NK-92 (cell line): Measurements from ENCODE around the gene TAF1C.

Experiments
- DNase-seq: peaks from one replicate; lab custom pipeline; 2025; ENCODE audit not compliant: unreplicated experiment; lab: John Stamatoyannopoulos, UW

The TAF1C gene

GRCh38 chr16:84132527-84133285 lies 54.2 kb downstream of the TAF1C start:
- no peak for DNase-seq

GRCh38 chr16:84131117-84131516 lies 55.7 kb downstream of the TAF1C start:
- no peak for DNase-seq
